Renal cortex interstitium (tissue), 11 donors: ENCODE results near the gene DOP1A. TPM values are rescaled to one million over a fixed set of nuclear protein-coding genes. Genes with fewer than 3 reads are reported as not detected.

ENCODE experiments used
- DNase-seq, 11 donors: peaks; one replicate each; pipeline ENCODE4 v3.0.0-alpha.2; 2013; ENCODE audit warnings: low read depth in 9 of 11, low spot score in 4 of 11; ENCODE audit errors: extremely low read depth in 1 of 11
- polyA plus RNA-seq, 3 donors: library from polyadenylated mRNA; unstranded; fragments of 120-200 nt; gene quantifications; one replicate each; pipeline ENCODE4 v1.2.1, GENCODE V29; 2013; ENCODE audit not compliant: insufficient read length in 3 of 3

DOP1A gene
- polyA plus RNA-seq, 3 donors: 28.3 to 41.4 (median 38.4) TPM

GRCh38 chr6:83069633-83070032, 2.2 kb downstream of the DOP1A start:
- DNase-seq: no peak

- DNase-seq: no peak
These were observed 3.6 kb downstream of the DOP1A start for GRCh38 chr6:83071023-83071422.

- no peak for DNase-seq
These were observed 4.2 kb downstream of the DOP1A start for GRCh38 chr6:83071707-83072106.

- no peak for DNase-seq
These were observed 5.3 kb downstream of the DOP1A start for GRCh38 chr6:83072726-83073125.

- DNase-seq: no peak
These were observed 6.1 kb downstream of the DOP1A start for GRCh38 chr6:83073615-83074014.

- no peak for DNase-seq
These were observed 16.0 kb downstream of the DOP1A start for GRCh38 chr6:83083476-83083875.

GRCh38 chr6:83086751-83087150, 19.3 kb downstream of the DOP1A start:
- no peak for DNase-seq

GRCh38 chr6:83092756-83093399, 25.4 kb downstream of the DOP1A start:
- DNase-seq: no peak

GRCh38 chr6:83096791-83097190, 29.3 kb downstream of the DOP1A start:
- DNase-seq: no peak

GRCh38 chr6:83097204-83097603, 29.7 kb downstream of the DOP1A start:
- no peak for DNase-seq

GRCh38 chr6:83097675-83098074, 30.2 kb downstream of the DOP1A start:
- no peak for DNase-seq

GRCh38 chr6:83098589-83098988, 31.1 kb downstream of the DOP1A start:
- DNase-seq: no peak

- no peak for DNase-seq
These were observed 40.9 kb downstream of the DOP1A start for GRCh38 chr6:83108378-83108777.

GRCh38 chr6:83113258-83113657, 45.8 kb downstream of the DOP1A start:
- DNase-seq: no peak

GRCh38 chr6:83114164-83114563, 46.7 kb downstream of the DOP1A start:
- DNase-seq: no peak

GRCh38 chr6:83117802-83118201, 50.3 kb downstream of the DOP1A start:
- DNase-seq: no peak

GRCh38 chr6:83119742-83120300, 52.4 kb downstream of the DOP1A start:
- DNase-seq: no peak

GRCh38 chr6:83124553-83124952, 57.1 kb downstream of the DOP1A start:
- no peak for DNase-seq

- no peak for DNase-seq
These were observed 58.0 kb downstream of the DOP1A start for GRCh38 chr6:83125425-83125824.

GRCh38 chr6:83126223-83126622, 58.8 kb downstream of the DOP1A start:
- no peak for DNase-seq

GRCh38 chr6:83126807-83127206, 59.3 kb downstream of the DOP1A start:
- DNase-seq: no peak
